ENCODE data around the gene ARHGEF4.

DNA sequence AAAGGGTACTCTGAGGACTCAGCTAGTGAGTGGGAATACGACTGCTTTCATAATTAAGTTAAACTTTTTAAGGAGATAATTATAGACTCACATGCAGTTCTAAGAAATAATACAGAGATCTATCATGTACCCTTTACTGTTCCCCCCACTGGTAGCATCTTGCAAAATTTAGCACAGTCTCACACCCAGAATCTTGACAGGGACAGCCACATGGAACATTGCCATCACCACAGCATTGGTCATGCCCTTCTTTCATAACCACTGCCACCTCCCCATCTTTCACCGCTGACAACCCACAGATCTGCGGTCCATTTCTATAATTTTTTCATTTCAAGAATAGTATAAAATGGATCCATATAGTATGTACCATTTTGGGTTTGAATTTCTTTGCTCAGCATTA, 37.8 kb downstream of the ARHGEF4 start:
- TF ChIP-seq CTCF (IDR thresholded peaks at IDR 0.05) (no peak), POLR2A (IDR thresholded peaks at IDR 0.05) (no peak)

Measured in heart left ventricle (tissue), 13 donors.